EH (cell line): Measurements from ENCODE around the gene CFAP69.
"Not testable (repeated sequence)": the region's sequence is repeated elsewhere in the genome, so short reads cannot be mapped to it uniquely, and the experiment has no call there.

Source experiments
- DNase-seq: peaks from one replicate; pipeline ENCODE4 v3.0.0-alpha.2; 2015; ENCODE audit warnings: low read depth

The CFAP69 gene

DNA sequence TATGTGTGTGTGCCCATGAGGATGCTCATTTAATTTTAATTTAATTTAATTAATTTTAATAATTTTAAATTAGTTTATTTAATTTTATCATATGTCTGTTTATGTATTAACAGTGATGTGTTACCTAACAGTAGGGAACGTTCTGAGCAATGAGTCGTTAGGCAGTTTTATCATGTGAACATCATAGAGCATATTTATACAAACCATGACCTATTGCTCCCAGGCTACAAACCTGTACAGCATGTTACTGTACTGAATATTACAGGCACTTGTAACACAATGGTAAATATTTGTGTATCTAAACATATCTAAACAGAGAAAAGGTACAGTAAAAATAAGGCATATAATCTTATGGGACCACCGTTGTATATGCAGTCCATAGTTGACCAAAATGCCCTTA lies 13.7 kb upstream of the CFAP69 start:
- DNase-seq, result no peak

DNA sequence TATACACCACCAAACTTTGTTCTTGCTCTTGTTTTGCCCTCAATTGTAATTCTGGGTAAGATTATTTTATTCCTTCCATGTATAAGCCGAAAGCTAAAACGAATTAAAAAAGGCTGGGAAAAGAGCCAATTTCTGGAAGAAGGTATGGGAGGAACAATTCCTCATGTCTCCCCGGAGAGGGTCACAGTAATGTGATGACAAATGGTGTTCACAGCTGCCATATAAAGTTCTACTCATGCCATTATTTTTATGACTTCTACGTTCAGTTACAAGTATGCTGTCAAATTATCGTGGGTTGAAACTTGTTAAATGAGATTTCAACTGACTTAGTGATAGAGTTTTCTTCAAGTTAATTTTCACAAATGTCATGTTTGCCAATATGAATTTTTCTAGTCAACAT lies 12.5 kb upstream of the CFAP69 start:
- no peak for DNase-seq

DNA sequence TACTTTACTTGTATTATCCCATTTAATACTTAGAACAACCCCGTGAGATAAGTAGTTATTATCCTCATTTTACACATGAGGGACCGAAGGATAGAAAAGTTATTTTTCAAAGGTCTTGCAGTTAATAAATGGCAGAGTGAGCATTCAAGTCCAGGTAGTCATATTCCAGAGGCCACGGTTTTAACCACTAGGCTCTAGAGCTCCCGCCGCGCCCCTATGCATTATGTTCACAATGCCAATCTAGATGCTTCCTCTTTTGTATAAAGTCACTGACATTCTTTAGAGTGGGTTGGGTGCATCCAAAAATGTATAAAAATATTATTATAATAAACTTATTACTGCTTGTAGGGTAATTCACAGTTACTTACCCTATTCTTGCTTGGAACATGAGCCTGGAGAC lies 11.4 kb upstream of the CFAP69 start:
- no peak for DNase-seq

DNA sequence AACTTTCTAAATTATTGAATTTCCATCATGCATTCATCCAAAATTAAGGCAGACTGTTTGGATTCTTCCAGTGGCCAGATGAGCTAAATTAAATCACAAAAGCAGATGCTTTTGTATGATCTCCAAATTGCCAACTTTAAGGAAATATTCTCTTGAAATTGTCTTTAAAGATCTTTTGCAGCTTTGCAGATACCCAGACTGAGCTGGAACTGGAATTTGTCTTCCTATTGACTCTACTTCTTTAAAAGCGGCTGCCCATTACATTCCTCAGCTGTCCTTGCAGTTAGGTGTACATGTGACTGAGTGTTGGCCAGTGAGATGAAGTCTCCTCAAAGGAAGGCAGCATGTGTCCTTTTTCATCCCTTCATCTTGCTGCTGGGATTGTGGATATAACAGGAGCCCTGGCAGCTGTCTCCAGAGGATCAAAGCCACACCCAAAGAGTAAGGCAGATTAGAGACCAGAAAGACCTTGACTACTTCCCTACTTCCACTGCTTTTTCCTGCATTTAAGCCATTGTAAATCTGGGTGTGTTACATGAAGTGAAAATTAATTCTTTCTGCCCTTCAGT lies 8.2 kb upstream of the CFAP69 start:
- no peak for DNase-seq

DNA sequence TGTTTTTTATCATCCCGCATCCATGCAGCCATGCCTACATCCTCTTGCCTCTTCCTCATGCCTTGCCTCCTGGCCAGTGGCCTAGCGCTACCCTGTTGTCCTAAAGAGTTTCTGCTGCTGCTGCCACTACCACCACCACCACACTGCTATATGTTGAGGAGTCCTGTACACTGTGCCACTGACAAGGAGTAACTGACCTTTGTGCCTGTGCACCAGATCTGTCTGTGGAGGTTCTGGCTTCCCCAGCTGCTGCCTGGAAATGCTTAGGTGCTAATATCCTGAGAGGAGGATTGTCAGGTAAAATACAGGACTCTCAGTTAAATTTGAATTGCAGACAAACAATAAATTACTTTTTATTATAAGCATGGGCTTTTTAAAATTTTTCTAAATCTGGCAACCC lies 7.0 kb upstream of the CFAP69 start:
- no peak for DNase-seq

DNA sequence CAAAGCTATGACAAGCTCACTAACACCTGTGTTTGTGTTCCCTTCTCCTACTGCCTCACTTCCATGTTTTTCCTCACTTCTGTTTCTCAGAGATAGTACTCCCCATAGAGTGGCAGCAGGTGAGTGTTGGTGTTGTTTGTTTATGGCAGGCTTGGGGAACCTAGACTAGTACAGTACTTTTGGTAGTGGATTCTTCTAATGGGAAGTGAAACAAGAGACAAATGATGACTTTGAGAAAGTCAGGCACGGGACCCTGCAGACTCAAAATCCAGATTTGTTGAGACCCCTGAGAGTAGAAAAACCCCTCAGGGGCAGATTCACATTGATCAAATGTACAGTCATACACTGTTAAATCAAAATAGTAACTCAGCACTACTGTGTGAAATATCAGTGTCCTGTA lies 6.4 kb upstream of the CFAP69 start:
- DNase-seq, result no peak

DNA sequence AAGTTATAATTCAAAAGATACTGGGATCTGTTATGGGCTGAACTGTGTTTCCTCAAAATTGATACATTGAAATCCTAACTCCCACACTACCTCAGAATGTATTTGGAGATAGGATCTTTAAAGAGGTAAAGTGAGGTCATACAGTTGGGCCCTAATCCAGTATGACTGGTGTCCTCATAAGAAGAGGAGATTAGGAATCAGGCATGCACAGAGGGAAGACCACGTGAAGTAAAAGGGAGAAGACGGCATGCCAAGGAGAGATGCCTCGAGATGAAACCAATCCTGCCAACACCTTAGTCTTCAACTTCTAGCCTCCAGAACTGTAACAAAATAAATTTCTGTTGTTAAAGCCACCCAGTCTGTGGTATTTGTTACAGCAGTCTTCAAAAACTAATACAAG lies 5.9 kb upstream of the CFAP69 start:
- no peak for DNase-seq

DNA sequence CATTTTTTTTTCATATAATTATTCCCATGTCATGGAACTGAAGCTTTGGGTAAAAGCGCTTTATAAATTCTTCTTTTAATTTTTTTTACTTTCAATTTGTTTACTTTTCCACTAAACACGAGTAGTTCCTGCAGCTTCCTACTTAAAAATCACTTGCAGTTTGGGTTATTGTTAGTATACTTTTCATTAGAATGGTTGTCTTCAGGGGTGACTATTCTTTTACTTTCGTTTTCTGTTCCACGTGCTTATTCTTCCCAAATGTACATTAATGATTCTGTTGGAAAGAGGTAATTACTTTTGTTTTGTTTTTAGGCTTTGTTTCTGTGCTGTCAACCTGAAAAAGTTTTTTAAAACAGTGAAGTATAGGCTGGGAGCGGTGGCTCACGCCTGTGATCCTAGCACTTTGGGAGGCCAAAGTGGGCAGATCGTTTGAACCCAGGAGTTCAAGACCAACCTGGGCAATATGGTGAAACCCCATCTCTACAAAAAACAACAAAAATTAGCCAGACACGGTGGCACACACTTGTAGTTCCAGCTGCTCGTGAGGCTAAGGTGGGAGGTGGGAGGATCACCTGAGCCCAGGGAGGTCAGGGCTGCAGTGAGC lies 5.2 kb upstream of the CFAP69 start:
- no peak for DNase-seq

DNA sequence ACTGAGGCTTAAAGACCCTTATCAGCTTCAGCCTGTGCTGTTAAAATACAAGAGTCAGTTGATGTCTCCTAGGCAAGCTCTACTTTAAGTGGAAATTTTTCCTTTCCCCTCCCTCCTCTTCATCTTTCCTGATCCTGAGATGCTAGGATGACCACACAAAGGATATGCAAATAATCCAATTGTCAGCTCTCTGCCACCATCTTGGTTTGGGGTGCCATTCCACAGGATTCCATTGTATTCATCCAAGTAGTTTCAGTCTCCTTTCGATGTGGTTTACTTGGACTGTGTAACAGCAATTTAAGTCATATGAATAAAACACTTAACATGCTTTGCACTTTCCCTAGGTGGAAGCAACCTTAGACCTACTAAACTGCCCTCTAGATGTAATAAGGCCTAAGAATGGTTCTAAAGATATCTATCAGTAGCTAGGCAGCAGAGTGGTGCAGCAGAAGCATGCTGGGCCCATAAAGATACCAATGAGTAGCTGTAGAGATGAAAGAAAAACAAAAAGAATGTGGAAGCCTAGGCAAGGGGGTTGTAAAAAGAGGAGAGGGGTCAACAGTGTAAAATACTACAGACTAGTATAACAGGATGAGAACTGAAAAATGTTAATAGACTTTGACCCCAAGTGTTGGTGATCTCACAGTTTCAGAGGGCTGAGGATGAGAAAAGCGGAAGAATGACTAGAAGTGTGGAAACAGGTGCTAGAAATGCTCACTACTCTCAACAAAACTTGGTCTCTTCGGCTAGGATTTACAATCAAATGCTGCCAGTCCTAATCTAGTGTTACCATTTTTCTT lies 2.4 kb upstream of the CFAP69 start:
- no peak for DNase-seq

DNA sequence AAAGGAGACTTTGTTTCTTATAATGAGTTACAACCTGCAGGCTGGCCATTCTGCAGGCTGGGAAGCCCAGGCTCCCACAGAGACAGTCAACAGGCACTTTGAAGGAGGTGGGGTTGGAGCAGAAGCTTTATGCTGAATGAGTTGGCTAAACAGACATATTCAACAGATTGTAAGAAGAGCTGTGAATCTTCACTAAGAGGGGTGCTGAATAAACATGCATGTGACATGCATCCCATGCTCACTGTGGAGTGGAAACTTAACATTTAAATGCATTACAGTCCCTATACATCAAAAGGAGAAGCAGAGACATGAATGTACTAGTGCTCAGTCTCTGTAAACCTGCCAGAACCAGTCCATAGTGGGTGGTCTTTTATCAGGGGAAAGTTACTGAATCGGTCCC lies 1.4 kb upstream of the CFAP69 start:
- no peak for DNase-seq

DNA sequence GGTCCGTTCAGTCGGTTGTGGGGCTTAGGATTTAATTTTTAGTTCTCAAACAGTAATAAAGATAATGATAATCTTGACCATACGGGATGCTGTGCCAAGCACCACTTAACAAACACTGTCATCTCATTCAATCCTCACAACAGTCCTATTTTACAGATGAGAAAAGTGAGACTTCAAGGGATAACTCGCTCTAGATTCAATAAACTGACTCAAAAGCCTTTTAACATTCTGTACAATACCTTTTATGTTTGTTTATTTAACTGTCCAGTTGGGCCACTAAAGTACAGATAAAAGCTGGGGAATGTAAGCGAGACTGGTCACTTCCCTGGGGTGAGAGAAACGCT lies 437 bp upstream of the CFAP69 start:
- no peak for DNase-seq

DNA sequence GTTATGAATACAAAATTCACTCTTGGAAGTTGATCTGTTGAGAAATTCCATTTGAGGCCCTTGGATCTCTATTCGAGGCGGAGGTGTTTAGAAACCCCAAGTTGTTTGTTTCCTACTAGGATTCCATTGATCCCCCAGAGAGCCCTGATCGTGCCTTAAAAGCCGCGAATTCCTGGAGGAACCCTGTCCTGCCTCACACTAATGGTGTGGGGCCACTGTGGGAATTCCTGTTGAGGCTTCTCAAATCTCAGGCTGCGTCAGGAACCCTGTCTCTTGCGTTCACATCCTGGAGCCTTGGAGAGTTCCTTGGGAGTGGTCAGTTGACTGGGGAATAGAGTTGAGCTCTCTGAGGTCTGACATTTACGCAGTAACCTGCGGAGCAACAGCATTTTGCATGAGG lies 1.2 kb downstream of the CFAP69 start:
- DNase-seq, result peak; percentile 35

DNA sequence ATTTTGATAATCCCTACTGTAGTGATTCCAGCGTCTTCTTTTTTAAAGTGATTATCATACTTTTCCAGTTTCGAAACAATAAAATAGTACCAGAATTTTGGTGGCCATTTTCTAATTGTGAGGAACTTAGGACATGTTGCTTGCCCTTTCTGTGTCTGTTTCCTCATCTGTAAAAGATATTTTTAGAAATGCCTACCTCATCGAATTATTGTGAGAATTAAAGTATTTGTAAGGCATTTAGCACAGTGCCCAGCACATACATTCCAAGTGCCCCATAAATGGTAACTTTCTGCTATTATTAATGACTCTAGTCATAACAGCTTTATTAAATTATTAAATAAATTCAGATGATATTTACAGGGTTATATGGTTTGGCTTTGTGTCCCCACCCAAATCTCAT lies 3.7 kb downstream of the CFAP69 start:
- DNase-seq, result no peak

DNA sequence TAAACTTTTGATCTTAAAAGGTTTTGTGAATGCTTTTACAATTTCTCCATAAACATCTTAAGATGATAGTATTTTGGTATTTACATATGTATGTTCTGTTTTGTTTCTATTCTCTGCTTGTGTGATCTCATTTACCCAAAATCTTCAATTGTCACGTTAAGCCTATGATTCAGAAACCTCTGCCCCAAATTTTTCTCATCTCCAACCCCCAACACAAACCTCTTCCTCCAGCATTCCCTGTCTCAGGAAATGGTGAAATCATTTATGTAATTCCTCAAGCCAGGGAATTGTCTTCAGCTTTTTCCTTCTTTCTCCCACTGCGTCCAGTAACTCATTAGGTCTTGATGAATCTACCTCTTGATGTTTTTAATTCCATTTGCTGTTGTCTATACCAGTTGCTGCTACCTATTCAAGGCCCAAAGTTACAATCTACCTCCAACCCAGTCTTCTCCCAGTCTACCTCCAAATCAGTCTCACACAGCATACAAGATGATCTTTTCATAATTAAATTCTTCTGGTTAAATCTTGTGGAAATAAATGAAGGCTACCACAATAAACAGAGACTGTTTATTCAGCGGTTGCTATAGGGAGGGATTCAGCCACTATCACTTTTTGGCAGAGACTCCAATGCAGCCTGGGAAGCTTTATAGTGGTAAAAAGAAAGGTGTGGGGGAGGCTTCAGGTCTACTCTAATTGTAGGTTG lies 5.8 kb downstream of the CFAP69 start:
- DNase-seq, result peak; percentile 89

DNA sequence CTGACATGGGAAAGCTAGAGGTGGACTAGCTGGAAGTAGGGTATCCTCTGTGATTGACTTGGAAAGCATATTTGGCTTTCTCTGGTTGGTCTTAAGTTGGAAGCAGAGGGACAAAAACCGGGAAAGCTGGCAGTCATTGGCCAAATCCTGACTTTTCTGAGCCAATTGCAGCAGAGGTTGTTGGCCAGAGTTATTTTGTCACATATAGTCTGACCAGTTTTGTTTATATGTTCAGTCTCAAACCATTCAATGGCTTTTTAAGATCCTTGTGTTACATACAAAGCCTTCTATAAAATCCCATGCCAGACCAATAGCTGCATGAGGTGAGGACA lies 6.3 kb downstream of the CFAP69 start:
- DNase-seq, result no peak

DNA sequence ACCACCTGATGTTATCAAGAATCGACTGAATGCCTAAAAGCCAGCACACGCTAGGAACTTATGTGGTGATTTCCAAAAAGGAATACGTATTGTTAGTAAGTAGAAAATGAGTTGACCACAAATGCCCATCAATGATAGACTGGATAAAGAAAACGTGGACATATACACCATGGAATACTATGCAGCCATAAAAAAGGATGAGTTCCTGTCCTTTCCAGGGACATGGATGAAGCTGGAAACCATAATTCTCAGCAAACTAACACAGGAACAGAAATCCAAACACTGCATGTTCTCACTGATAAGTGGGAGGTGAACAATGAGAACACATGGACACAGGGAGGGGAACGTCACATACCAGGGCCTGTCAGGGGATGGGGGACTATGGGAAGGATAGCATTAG lies 11.0 kb downstream of the CFAP69 start:
- DNase-seq, result not testable (repeated sequence)

DNA sequence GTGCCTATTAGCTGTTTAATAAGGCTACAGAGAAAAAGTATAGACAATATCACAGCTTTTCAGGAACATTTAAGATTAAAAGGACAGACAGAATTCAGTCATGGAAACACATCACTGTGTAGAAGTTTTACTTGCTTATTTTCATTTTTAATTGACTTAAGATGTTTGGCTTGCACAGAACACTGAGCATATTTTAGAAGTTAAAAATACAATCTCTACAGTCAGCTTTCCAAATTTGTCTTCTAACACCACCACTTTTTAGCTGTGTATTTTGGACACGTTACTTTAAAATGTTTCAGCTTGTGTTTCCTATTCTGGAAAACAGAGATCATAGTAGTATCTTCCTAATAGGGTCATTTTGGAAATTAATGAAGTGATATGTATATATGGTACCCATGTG lies 11.8 kb downstream of the CFAP69 start:
- peak; percentile 6 for DNase-seq

DNA sequence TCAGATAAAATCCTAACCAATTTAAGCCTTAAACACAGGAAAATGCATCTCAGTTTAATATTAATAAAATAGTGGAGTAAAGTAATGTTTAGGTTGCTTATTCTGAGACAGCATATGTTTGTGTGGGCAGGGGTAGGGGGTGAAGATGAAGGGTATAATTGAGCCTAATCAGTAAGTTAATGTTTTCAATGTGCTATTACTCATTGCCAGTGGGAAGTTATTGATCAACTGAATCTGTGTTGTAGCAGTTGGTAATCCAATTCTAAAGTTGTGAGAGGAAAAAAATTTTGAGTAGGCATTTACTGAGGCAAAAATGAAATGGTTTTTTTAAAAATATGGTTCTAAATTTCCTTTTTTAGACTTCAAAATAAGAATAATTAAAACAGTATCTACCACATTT lies 16.5 kb downstream of the CFAP69 start:
- DNase-seq, result no peak

DNA sequence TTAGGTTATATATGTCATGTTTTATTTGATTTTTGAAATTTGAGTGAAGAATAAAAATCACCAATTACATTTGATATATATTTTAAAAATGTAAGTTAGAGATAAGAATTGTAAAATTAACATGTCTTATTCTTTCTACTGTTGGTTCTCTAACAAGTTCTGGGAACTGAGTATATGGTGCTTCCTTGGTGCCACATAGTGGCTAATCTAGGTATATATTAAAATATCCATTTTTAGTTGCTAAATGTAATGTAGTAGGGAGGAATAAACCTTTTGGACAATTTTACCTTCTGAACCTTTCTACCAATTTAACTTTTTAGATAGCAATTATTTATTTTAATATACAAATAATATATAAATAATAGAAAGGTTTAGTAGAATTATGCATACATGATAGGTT lies 17.5 kb downstream of the CFAP69 start:
- peak; percentile 57 for DNase-seq

DNA sequence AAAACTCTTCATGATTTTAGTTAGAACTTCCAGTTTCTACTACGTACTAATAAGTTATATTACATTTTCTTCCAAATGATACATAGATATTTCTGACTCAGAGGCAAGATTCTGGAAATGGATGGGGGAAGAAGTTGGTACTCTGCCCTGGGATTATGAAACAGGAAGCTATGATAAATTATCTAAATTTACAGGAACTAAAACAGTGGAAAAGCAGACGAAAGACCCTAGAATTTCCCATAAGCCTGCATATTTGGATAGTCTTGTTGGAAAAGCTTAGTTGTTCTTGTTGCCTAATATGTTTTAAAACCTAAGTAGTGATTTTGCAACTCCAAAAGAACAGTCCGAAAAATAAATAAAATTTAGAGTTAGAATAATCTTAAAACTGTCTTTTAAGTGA lies 21.8 kb downstream of the CFAP69 start:
- peak; percentile 65 for DNase-seq

DNA sequence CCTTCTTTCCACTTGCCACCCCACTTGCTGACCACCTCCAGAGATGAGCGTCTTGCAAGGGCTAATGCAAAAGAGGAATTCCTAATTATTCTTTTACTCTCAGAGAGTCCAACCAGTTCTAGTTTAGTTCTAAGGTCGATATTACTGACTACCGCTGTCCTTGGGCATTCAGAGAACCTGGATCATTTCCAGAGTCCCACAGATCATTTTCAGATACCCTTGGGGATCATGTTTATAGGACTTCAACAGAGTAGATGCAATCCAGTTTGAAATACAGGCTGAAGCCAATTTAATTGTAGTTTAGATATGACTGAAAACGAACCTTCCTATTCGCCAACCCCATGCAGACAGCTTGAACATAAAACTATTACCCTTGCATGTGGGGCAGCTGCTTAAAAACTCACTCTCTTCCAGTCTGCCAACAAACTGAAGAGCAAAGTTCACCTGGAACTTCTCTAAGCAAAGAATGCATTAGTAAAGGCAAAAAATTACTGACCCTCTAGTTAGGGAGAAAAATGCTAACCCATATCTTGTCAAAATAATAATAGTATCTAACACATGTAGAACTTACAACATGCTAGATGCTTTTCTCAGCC lies 22.4 kb downstream of the CFAP69 start:
- DNase-seq, result no peak

DNA sequence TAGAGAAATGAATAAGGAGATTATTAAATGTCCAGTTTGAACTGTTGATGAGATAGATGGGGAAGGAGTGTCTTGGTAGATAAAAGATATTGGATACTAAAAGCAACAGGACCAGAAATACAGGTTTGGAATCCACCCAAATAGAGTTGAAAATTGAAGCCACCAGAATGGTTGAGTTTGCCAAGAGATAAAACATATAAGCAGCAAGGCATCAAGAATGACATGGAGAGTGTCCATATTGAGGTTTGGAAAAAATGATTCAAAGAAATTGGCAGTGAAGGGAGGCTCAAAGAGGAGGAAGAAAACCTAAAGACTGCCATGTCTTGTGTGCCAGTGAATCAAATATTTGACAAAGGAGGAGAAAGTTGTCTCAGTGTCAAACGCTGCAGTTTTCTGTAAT lies 24.2 kb downstream of the CFAP69 start:
- no peak for DNase-seq
